ENCODE measurements around the gene CAPZB.

The CAPZB gene

DNA sequence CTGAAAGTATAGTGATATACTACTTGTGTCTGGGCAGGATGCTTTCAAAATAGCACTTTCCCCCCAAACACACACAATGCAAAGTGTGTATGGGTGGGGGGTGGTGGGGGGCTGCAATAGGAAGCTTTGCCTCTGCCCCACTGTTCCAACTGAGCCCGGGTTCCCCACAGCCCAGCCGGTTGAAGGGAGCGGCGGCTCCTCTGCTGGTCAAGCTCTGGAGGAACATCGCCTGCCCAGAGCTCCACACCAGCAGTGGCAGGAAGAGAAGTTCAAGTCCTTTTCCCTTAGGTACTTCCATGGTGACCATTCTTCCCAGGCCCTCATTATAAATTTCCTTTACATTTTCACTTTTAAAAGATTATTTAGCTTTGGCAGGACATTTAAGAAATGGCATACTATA lies 74.9 kb downstream of the CAPZB start:
- Mint-ChIP-seq H3K9me3 (no peaks in the 10 kb centered on the region), H3K36me3 (ENCODE audit: low read depth) (peaks cover 14% of the 10 kb centered on the region), H3K4me1 (peaks cover 73% of the 10 kb centered on the region), H3K4me3 (no peak overlapping the region), H3K27me3 (no peaks in the 10 kb centered on the region), H3K27ac (peak overlapping the region; percentile 9)
- ATAC-seq = no peak
- DNase-seq = no peak

DNA sequence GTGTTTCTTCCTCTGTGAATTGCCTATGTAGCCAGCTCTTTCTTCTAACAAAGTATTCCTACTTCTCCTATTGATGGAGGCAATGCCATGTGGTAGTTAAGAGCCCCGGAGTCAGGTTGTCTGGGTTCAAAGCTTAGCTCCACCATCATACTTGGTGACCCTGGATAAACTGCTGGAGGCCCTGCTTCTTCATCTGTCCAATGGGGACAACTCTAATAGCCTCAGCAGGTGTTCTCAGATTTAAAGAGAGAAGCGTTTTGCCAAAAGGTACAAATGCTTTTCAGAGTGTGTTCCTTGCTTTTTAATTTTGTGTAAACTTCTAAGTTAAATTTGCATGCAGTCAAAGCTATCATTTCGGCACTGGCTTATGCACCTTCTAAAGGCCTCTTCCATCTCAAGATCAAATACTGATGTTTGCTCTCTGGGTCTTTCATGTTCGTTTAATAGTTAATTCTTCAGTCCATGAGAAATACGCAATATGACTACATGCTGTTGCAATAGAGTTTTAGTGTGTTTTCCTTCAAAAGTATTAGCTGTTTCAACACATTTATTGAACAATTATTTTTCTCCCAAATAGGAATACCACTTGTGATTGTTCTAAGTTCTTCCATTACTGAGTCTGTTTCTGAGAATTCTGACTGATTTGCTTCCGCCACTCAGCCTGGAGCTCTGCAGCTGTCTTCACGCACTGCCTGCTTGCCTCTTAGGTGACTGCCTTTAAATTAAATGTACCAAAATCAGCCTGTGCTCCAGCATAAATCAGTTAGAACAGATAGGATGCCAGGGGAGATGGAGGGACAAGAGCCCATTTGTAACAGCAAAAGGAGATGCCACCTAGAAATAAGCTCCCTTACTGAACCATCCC lies 75.6 kb downstream of the CAPZB start:
- no peaks in the 10 kb centered on the region for H3K9me3 Mint-ChIP-seq
- no peak for DNase-seq
- no peaks in the 10 kb centered on the region for H3K27me3 Mint-ChIP-seq
- ATAC-seq = no peak
- peak overlapping the region; percentile 23 for H3K27ac Mint-ChIP-seq
- no peak overlapping the region for H3K4me3 Mint-ChIP-seq
- peaks cover 74% of the 10 kb centered on the region for H3K4me1 Mint-ChIP-seq
- H3K36me3 Mint-ChIP-seq (ENCODE audit: low read depth) = peaks cover 9% of the 10 kb centered on the region

DNA sequence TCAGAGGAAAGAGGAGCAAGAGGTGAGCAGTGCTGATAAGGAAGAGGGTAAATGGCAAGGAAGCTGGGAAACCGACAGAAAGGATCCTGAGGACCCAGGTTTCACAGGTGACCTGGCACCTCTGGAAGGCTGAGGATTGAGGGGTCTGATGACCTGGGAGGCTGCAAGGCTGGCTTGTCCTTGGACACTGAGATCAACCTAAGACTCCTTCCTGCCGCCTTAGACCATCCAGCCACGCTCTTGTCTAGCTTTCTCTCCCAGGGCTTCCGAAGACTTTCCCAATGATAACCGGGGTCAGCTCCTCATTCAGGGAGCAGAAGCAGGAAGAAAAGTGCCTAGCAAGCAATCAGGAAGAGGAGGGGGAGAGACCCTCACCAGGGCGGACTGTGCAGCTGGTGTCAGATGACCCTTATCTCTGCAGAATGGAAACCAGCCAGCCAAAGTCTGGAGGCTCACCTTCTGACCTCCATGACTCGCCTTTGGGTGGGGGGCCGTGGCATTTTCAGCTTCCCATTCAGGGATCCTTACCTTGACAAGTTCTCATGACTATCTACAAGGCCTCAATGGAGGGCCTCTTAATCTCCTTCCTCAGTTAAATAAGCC lies 77.7 kb downstream of the CAPZB start:
- ATAC-seq (no peak), DNase-seq (no peak)
- H3K4me1 Mint-ChIP-seq = peaks cover 73% of the 10 kb centered on the region
- peak overlapping the region; percentile 14 for H3K27ac Mint-ChIP-seq
- no peaks in the 10 kb centered on the region for H3K27me3 Mint-ChIP-seq
- H3K36me3 Mint-ChIP-seq (ENCODE audit: low read depth) = peaks cover 10% of the 10 kb centered on the region
- no peaks in the 10 kb centered on the region for H3K9me3 Mint-ChIP-seq
- H3K4me3 Mint-ChIP-seq = no peak overlapping the region

DNA sequence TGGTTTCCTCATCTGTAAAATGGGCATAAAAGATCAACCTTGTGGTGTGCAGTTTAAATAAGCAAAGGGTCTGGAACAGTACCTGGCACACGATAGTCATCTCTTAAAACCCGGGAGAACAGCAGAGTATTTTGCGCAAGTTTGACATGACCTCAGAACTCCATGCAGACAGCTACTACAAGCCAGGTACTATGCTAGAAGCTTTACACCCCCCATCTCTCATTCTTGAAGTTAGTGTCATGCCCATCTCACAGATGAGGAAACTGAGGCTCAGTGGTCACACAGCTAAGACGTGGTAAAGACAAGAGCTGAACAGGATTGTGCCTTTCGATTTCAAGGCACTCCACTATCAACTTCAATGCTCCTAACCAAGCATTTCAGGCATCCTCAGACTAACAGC lies 78.7 kb downstream of the CAPZB start:
- H3K4me1 Mint-ChIP-seq = peaks cover 74% of the 10 kb centered on the region
- H3K27ac Mint-ChIP-seq = no peak overlapping the region
- H3K27me3 Mint-ChIP-seq = no peaks in the 10 kb centered on the region
- ATAC-seq (no peak), DNase-seq (no peak)
- H3K4me3 Mint-ChIP-seq = no peak overlapping the region
- peaks cover 10% of the 10 kb centered on the region for H3K36me3 Mint-ChIP-seq (ENCODE audit: low read depth)
- H3K9me3 Mint-ChIP-seq = no peaks in the 10 kb centered on the region

DNA sequence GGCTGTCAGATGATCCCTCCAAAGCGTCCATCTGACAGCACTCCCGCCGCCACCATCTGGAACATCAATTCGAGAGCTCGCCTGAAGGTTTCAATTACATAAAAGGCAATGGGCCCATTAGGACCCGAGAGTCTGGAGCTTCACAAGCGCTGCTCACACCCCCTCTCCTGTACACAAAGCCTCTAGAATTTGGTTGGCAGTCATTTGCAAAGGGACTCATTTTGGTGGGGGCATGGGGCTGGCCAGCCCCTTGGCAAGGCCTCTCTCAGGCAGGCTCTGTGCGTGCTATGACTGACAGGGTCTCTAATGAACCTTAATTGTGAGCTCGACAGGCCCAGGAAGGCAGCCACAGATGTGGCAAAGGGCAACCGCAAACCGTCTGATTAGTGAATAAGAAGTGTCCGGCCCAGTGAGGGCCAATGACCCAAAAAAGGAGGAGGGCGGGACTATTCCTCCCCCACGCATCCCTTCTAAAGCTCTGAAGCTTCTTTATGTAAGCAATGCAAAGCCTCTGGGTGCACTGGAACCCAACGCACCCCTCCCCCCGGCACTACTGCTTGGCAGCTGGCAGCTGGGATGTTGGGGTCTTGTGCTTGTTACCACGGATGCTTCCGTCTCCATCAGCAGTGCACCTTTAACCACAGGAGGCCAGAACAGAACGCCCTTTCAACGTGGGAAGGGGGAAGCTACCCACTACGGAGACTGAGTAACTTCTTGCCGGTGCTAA lies 79.4 kb downstream of the CAPZB start:
- H3K27me3 Mint-ChIP-seq = no peaks in the 10 kb centered on the region
- H3K4me1 Mint-ChIP-seq = peaks cover 69% of the 10 kb centered on the region
- peak overlapping the region; percentile 45 for H3K27ac Mint-ChIP-seq
- H3K4me3 Mint-ChIP-seq = no peak overlapping the region
- no peaks in the 10 kb centered on the region for H3K9me3 Mint-ChIP-seq
- no peak for DNase-seq
- peak; percentile 22 for ATAC-seq
- peaks cover 13% of the 10 kb centered on the region for H3K36me3 Mint-ChIP-seq (ENCODE audit: low read depth)

DNA sequence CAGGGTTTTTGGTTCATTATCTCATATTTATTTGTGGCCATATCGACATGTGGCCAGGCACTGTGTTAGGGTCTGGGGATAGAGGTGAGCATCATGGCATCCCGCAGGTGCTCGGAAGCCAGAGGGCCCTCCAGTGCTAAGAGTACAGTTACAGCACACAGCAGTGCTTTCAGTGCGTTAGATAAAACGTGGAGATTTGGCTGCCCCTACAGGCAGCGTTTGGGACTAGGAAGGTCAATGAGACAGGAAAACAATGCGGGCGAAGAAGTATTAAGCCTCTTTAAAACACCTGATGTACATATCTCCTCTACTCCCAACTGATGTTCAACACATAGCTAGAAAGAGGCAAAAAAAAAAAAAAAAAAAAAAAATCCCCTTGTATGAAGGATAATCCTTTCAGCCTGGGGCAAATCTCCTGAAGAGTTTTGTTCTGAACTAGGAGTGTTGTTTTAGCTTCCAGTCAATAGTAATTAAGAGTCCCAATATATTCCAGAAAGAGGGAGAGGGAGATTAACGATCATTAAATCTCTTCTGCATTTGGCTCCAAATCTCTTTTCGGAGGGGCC lies 80.1 kb downstream of the CAPZB start:
- Mint-ChIP-seq H3K4me1 (peaks cover 70% of the 10 kb centered on the region), H3K27me3 (no peaks in the 10 kb centered on the region), H3K36me3 (ENCODE audit: low read depth) (peaks cover 18% of the 10 kb centered on the region), H3K9me3 (no peaks in the 10 kb centered on the region), H3K27ac (peak overlapping the region; percentile 24), H3K4me3 (no peak overlapping the region)
- ATAC-seq (no peak), DNase-seq (no peak)

DNA sequence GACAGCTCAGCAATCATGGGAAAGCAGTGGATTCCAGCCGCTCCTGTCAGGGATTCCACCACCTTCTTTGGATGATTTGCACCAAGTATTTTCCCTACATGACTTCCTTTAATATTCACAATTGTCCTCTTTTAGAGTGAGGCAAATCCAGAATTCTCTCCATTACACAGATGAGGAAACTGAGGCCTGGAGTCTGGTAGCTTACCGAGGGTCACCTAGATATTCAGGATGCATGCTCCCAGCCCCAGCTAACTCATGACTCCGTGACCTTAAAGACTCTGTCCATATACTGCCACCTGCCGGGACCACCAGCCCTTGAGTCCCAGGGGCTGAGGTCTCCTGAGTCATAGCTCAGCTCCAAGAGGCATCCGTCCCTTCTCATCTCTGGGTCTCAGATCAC lies 80.6 kb downstream of the CAPZB start:
- Mint-ChIP-seq H3K4me1 (peaks cover 70% of the 10 kb centered on the region), H3K27ac (no peak overlapping the region), H3K36me3 (ENCODE audit: low read depth) (peaks cover 12% of the 10 kb centered on the region), H3K9me3 (no peaks in the 10 kb centered on the region), H3K4me3 (no peak overlapping the region), H3K27me3 (no peaks in the 10 kb centered on the region)
- no peak for ATAC-seq
- no peak for DNase-seq

DNA sequence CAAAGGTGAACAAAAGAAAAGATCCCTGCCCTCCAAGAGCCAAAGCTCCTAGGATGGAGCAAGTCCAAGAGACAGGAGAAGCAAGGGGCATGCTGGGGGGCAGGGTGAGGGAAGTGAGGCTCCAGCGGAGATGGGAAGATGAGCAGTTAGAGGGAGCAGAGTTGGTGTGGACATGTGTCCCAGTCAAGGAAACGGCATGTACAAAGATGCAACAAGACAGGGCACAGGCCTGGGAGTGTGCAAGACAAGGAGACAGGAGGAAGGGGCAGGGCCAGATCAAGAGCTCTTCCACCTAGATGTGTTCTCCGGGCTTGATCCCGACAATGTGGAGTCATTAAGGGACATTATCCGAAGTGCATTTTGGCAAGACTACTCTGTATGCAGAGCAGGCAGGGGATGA lies 82.1 kb downstream of the CAPZB start:
- Mint-ChIP-seq H3K4me3 (no peak overlapping the region), H3K9me3 (no peaks in the 10 kb centered on the region), H3K4me1 (peaks cover 75% of the 10 kb centered on the region), H3K27ac (no peak overlapping the region), H3K27me3 (no peaks in the 10 kb centered on the region), H3K36me3 (ENCODE audit: low read depth) (peaks cover 20% of the 10 kb centered on the region)
- no peak for DNase-seq
- no peak for ATAC-seq

DNA sequence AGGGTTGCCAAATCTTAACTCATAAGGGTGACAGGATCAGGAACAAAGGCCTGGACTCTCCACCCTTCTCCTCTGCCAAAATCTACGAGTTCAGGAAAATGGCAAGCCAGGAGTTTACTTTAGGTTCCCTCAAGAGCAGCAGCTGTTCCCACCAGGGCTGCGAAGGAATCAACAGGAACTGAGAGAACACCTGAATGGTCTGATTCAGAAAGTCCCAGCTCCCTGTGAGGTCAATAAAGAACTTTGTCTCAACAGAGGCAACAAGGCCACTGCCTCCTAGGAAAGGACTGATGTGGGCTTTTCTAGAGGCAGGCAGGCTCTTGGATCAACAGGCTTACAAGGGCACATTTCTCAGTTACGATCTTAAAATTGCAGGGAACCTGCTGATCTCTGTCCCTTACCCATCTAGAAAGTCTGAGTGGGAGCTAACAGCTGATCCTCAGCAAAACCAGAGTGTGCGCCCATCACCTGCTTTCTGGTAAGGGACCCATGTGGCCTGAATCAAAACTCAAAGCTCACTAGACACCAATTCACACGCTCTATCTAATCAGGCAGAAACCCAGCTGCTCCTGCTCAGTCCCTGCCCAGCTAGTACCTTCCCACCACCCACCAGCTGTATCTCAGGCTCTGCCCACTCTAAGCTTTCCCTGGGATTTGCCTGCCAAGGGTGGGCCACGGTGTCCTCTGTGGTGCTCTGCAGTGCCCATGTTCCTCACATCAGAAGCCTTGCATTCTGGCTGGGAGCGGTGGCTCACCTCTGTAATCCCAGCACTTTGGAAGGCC lies 83.1 kb downstream of the CAPZB start:
- Mint-ChIP-seq H3K4me3 (no peak overlapping the region), H3K36me3 (ENCODE audit: low read depth) (peaks cover 20% of the 10 kb centered on the region), H3K4me1 (peaks cover 75% of the 10 kb centered on the region), H3K27me3 (no peaks in the 10 kb centered on the region), H3K27ac (peak overlapping the region; percentile 64), H3K9me3 (no peaks in the 10 kb centered on the region)
- DNase-seq (no peak), ATAC-seq (no peak)

DNA sequence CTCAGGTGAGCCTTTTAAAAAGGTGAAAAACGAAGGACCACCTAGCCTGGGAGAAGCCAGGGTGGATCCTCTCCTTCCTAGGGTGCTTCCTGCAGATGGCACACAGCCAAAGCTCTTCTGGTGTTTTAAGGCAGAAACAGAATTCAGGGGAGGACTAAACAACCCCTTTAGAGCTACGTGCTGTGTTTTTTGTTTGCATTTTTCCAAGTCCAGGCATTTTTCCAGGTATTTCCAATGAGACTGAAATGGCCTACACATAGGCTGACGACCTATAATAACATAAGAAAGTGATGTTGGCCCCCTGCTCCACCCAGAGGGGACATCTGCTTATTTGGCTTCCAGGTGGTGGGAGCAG lies 83.8 kb downstream of the CAPZB start:
- DNase-seq (no peak), ATAC-seq (no peak)
- Mint-ChIP-seq H3K27me3 (no peaks in the 10 kb centered on the region), H3K36me3 (ENCODE audit: low read depth) (peaks cover 22% of the 10 kb centered on the region), H3K4me1 (peaks cover 71% of the 10 kb centered on the region), H3K4me3 (no peak overlapping the region), H3K27ac (no peak overlapping the region), H3K9me3 (no peaks in the 10 kb centered on the region)

DNA sequence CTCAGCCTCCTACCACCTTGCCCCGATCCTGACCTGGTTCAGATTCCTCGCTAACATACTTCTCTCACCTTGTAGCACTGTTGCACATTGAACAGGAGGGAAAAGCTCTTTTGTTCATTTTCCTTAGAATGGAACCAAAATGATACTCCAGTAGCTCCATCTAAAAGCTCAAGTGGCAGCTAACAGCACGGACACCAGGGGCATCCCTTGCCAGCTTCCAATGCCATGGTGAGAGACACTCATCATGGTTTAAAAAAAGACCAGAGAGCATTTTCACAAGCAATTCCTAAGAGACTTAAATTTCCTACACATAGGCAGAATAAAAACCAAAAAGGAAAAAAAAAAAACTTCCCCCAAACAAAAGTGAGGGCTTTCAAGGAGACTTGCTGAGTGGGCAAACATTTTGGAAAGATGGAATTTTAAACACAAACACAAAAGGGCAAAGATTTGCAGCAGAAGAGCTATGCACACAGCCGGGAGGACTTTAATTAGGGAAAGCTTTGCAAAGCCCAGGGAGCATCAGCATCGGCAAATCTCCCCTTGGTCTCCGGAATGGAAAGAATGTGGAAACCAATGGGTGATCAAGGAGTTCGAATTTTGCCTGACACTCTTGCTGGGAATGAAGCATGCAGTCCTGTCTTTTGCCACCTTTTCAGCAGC lies 84.3 kb downstream of the CAPZB start:
- no peak overlapping the region for H3K4me3 Mint-ChIP-seq

DNA sequence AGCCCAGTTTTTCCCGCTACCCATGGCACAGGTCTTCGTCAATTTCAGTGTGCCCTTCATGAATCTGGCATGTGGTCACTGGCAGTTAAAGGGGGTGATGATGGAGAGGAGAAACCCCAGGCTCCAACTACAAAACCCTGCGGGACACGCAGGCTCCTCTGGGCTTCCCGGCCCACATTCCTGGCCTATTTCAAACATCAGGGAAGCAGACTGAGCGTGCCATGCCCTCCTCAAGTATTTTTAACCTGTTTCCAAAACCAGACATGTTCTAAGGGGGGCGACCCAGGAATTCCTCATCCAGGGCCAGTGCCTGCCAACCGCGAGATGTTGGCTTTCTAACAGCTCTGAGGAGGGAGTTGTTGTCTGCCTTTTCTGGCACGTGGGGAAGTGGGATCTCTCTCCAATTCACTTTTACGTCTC lies 85.1 kb downstream of the CAPZB start:
- Mint-ChIP-seq H3K36me3 (ENCODE audit: low read depth) (peaks cover 22% of the 10 kb centered on the region), H3K4me3 (no peak overlapping the region), H3K27me3 (no peaks in the 10 kb centered on the region), H3K27ac (peak overlapping the region; percentile 24), H3K9me3 (no peaks in the 10 kb centered on the region), H3K4me1 (peaks cover 68% of the 10 kb centered on the region)
- ATAC-seq (no peak), DNase-seq (no peak)

More for the DNA sequence above, 84.3 kb downstream of the CAPZB start:
- Mint-ChIP-seq H3K9me3 (no peaks in the 10 kb centered on the region), H3K27me3 (no peaks in the 10 kb centered on the region), H3K27ac (peak overlapping the region; percentile 24), H3K36me3 (ENCODE audit: low read depth) (peaks cover 22% of the 10 kb centered on the region), H3K4me1 (peaks cover 68% of the 10 kb centered on the region)
- no peak for ATAC-seq
- DNase-seq = no peak

DNA sequence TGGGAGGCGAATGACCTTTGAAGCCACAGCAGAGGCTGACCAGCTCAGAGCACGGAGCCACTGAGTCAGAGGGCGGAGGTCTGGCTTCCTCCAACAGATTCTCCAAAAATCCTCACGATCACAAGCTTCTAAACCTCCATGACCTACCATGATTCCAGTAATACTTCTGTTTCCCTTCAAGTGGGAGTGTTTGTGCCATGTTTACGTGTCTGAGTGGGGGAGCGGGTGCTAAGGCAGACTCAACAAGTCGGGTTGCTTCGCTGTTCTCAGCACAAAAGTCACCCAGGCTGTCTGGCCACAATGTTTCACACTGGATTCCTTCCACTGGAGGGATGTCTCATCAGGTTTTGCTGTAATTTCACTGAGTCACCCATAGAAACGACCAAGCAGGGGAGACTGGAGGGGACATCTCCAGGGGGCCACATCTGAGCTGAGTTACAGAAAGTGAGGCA lies 87.0 kb downstream of the CAPZB start:
- no peaks in the 10 kb centered on the region for H3K27me3 Mint-ChIP-seq
- DNase-seq = peak; percentile 22
- H3K27ac Mint-ChIP-seq = peak overlapping the region; percentile 73
- no peak overlapping the region for H3K4me3 Mint-ChIP-seq
- peaks cover 76% of the 10 kb centered on the region for H3K4me1 Mint-ChIP-seq
- H3K36me3 Mint-ChIP-seq (ENCODE audit: low read depth) = peaks cover 22% of the 10 kb centered on the region
- peak; percentile 68 for ATAC-seq
- H3K9me3 Mint-ChIP-seq = no peaks in the 10 kb centered on the region
